NCI-H526 (cell line): ENCODE results near the gene MPP4.
"Not testable (repeated sequence)": the region's sequence is repeated elsewhere in the genome, so short reads cannot be mapped to it uniquely, and the experiment has no call there.

Experiments
- DNase-seq, 2 experiments: peaks; one replicate each; lab custom pipeline; 2025; lab: John Stamatoyannopoulos, UW

Gene MPP4

GRCh38 chr2:201674298-201674697 lies 24.1 kb downstream of the MPP4 start:
- DNase-seq, result no peak

GRCh38 chr2:201673546-201673945 lies 24.9 kb downstream of the MPP4 start:
- DNase-seq, result no peak

GRCh38 chr2:201671205-201671604 lies 27.2 kb downstream of the MPP4 start:
- not testable (repeated sequence) for DNase-seq

- DNase-seq, result no peak
Measured at GRCh38 chr2:201669865-201670264, 28.6 kb downstream of the MPP4 start.

GRCh38 chr2:201668402-201668910 lies 30.0 kb downstream of the MPP4 start:
- no peak for DNase-seq

- no peak for DNase-seq
Measured at GRCh38 chr2:201664334-201664733, 34.1 kb downstream of the MPP4 start.

- no peak for DNase-seq
Measured at GRCh38 chr2:201661366-201661765, 37.1 kb downstream of the MPP4 start.

GRCh38 chr2:201660293-201660895 lies 38.0 kb downstream of the MPP4 start:
- DNase-seq, result no peak

GRCh38 chr2:201656740-201657139 lies 41.7 kb downstream of the MPP4 start:
- DNase-seq, result no peak

- no peak for DNase-seq
Measured at GRCh38 chr2:201656102-201656501, 42.3 kb downstream of the MPP4 start.

GRCh38 chr2:201654616-201655384 lies 43.6 kb downstream of the MPP4 start:
- no peak for DNase-seq

GRCh38 chr2:201653221-201653620 lies 45.2 kb downstream of the MPP4 start:
- DNase-seq, result no peak

- no peak for DNase-seq
Measured at GRCh38 chr2:201649442-201649841, 49.0 kb downstream of the MPP4 start.

- no peak for DNase-seq
Measured at GRCh38 chr2:201647431-201647830, 51.0 kb downstream of the MPP4 start.

GRCh38 chr2:201644001-201644400 lies 54.4 kb downstream of the MPP4 start:
- no peak for DNase-seq

- peak in 1 of 2 experiments; percentile 45 for DNase-seq
Measured at GRCh38 chr2:201643216-201643890, 55.1 kb downstream of the MPP4 start, which contains the start of gene TMEM237. Gene TMEM237, minus strand, starts transcription at chr2:201643503. Its CDS starts 103 bp downstream, at chr2:201643400.

- DNase-seq, result peak; percentile 34 to 85
Measured at GRCh38 chr2:201642579-201643215, 55.7 kb downstream of the MPP4 start.

- DNase-seq, result peak; percentile 18 to 84
Measured at GRCh38 chr2:201642086-201642578, 56.3 kb downstream of the MPP4 start.

- DNase-seq, result no peak
Measured at GRCh38 chr2:201639205-201639604, 59.2 kb downstream of the MPP4 start.

GRCh38 chr2:201638326-201638725 lies 60.1 kb downstream of the MPP4 start:
- DNase-seq, result no peak

- DNase-seq, result no peak
Measured at GRCh38 chr2:201633661-201634249, 64.7 kb downstream of the MPP4 start.

- no peak for DNase-seq
Measured at GRCh38 chr2:201631041-201631440, 67.4 kb downstream of the MPP4 start.
